HEK293 (cell line): ENCODE measurements around the gene SPEM3.

Experiments used
- CTCF ChIP-seq: fragments of 450-650 bp; formaldehyde crosslinking; IDR thresholded peaks from 2 replicates; pipeline ENCODE4 v1.5.1; 2016; ENCODE audit warnings: missing biosample characterization, missing genetic modification characterization
- OVOL3 ChIP-seq: fragments of 450-650 bp; formaldehyde crosslinking; IDR thresholded peaks from 2 replicates; pipeline ENCODE4 v1.5.1; 2016; ENCODE audit warnings: missing biosample characterization, missing genetic modification characterization
- REST ChIP-seq: fragments of 450-650 bp; formaldehyde crosslinking; IDR thresholded peaks from 2 replicates; pipeline ENCODE4 v1.5.1; 2016; ENCODE audit warnings: missing biosample characterization, missing genetic modification characterization
- SALL2 ChIP-seq: fragments of 450-650 bp; formaldehyde crosslinking; IDR thresholded peaks from 2 replicates; pipeline ENCODE4 v1.5.0; 2017; ENCODE audit warnings: missing biosample characterization, mild to moderate bottlenecking, missing genetic modification characterization, borderline replicate concordance
- ZBTB7A ChIP-seq: fragments of 450-650 bp; formaldehyde crosslinking; IDR thresholded peaks from 2 replicates; pipeline ENCODE4 v1.5.1; 2016; ENCODE audit warnings: low read depth, missing biosample characterization, missing genetic modification characterization
- ZBTB8A ChIP-seq: fragments of 450-650 bp; formaldehyde crosslinking; IDR thresholded peaks from 2 replicates; pipeline ENCODE4 v1.5.1; 2016; ENCODE audit warnings: missing biosample characterization, missing genetic modification characterization
- ZNF133 ChIP-seq: fragments of 450-650 bp; formaldehyde crosslinking; IDR thresholded peaks from 2 replicates; pipeline ENCODE4 v1.5.1; 2016; ENCODE audit warnings: missing biosample characterization, missing genetic modification characterization
- ZNF274 ChIP-seq, 2 experiments: fragments of 200-500 bp in 1 of 2; fragments of 450-650 bp in 1 of 2; sonication (Bioruptor generic) in 1 of 2; formaldehyde crosslinking in 1 of 2; IDR thresholded peaks; 2 replicates each; pipeline versions ENCODE4 v1.5.1 to v1.6.1; 2014 to 2016; ENCODE audit warnings: borderline replicate concordance in 1 of 2, inconsistent platforms in 1 of 2, low read length in 1 of 2, missing biosample characterization in 1 of 2, missing genetic modification characterization in 1 of 2
- ZNF501 ChIP-seq: fragments of 450-650 bp; formaldehyde crosslinking; IDR thresholded peaks from 2 replicates; pipeline ENCODE4 v1.5.1; 2016; ENCODE audit warnings: missing biosample characterization, missing genetic modification characterization
- ZNF530 ChIP-seq: fragments of 450-650 bp; formaldehyde crosslinking; IDR thresholded peaks from 2 replicates; pipeline ENCODE4 v1.5.1; 2016; ENCODE audit warnings: low read depth, missing biosample characterization, missing genetic modification characterization
- ZNF776 ChIP-seq: fragments of 450-650 bp; formaldehyde crosslinking; IDR thresholded peaks from 2 replicates; pipeline ENCODE4 v1.5.0; 2017; ENCODE audit warnings: missing biosample characterization, missing genetic modification characterization, borderline replicate concordance
- TF ChIP-seq, protein P1 (sequence below): fragments of 450-650 bp; formaldehyde crosslinking; conservative IDR thresholded peaks from 2 replicates; pipeline ENCODE4 v1.5.1; 2016; ENCODE audit warnings: low read depth, missing biosample characterization, missing genetic modification characterization
- TF ChIP-seq, protein P2 (sequence below): fragments of 450-650 bp; formaldehyde crosslinking; IDR thresholded peaks from 2 replicates; pipeline ENCODE4 v1.5.1; 2016; ENCODE audit warnings: missing biosample characterization, missing genetic modification characterization

DNA sequence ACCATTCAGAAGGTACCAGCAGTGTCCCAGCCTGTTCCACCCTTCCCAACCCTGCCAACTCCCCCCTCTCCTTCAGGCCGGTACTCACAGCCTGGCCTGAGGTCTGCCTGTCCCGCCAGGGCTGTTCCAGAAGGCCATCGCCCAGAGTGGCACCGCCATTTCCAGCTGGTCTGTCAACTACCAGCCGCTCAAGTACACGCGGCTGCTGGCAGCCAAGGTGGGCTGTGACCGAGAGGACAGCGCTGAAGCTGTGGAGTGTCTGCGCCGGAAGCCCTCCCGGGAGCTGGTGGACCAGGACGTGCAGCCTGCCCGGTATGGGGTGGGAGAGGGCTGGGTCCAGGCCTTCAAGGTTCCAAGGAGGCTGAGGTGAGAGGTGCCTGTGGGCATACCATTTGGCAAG, 13.8 kb upstream of the SPEM3 start:
- no peak for TF ChIP-seq ZBTB8A
- no peak for TF ChIP-seq SALL2 (tag by site-specific recombination)
- TF ChIP-seq CTCF: no peak
- TF ChIP-seq OVOL3 (tag by site-specific recombination): no peak
- TF ChIP-seq REST (tag by site-specific recombination): no peak
- TF ChIP-seq, protein P1, sequence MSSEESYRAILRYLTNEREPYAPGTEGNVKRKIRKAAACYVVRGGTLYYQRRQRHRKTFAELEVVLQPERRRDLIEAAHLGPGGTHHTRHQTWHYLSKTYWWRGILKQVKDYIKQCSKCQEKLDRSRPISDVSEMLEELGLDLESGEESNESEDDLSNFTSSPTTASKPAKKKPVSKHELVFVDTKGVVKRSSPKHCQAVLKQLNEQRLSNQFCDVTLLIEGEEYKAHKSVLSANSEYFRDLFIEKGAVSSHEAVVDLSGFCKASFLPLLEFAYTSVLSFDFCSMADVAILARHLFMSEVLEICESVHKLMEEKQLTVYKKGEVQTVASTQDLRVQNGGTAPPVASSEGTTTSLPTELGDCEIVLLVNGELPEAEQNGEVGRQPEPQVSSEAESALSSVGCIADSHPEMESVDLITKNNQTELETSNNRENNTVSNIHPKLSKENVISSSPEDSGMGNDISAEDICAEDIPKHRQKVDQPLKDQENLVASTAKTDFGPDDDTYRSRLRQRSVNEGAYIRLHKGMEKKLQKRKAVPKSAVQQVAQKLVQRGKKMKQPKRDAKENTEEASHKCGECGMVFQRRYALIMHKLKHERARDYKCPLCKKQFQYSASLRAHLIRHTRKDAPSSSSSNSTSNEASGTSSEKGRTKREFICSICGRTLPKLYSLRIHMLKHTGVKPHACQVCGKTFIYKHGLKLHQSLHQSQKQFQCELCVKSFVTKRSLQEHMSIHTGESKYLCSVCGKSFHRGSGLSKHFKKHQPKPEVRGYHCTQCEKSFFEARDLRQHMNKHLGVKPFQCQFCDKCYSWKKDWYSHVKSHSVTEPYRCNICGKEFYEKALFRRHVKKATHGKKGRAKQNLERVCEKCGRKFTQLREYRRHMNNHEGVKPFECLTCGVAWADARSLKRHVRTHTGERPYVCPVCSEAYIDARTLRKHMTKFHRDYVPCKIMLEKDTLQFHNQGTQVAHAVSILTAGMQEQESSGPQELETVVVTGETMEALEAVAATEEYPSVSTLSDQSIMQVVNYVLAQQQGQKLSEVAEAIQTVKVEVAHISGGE (tag by site-specific recombination): no peak
- TF ChIP-seq, protein P2, sequence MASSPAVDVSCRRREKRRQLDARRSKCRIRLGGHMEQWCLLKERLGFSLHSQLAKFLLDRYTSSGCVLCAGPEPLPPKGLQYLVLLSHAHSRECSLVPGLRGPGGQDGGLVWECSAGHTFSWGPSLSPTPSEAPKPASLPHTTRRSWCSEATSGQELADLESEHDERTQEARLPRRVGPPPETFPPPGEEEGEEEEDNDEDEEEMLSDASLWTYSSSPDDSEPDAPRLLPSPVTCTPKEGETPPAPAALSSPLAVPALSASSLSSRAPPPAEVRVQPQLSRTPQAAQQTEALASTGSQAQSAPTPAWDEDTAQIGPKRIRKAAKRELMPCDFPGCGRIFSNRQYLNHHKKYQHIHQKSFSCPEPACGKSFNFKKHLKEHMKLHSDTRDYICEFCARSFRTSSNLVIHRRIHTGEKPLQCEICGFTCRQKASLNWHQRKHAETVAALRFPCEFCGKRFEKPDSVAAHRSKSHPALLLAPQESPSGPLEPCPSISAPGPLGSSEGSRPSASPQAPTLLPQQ: no peak
- no peak for TF ChIP-seq ZNF776
- no peak for TF ChIP-seq ZBTB7A (tag by site-specific recombination)
- TF ChIP-seq ZNF133: no peak
- TF ChIP-seq ZNF274 (IDR thresholded peaks at IDR 0.05; ENCODE audit: low read length): no peak
- no peak for TF ChIP-seq ZNF274 (tag by site-specific recombination; IDR thresholded peaks at IDR 0.05; ENCODE audit: borderline replicate concordance)
- no peak for TF ChIP-seq ZNF530
- no peak for TF ChIP-seq ZNF501 (tag by site-specific recombination)
